Measurements from ENCODE around the gene CYS1. TPM values are rescaled to one million over a fixed set of nuclear protein-coding genes. Genes with fewer than 3 reads are reported as not detected.

Gene CYS1
- polyA plus RNA-seq, 1 donor from 2014 or later, result not detected

DNA sequence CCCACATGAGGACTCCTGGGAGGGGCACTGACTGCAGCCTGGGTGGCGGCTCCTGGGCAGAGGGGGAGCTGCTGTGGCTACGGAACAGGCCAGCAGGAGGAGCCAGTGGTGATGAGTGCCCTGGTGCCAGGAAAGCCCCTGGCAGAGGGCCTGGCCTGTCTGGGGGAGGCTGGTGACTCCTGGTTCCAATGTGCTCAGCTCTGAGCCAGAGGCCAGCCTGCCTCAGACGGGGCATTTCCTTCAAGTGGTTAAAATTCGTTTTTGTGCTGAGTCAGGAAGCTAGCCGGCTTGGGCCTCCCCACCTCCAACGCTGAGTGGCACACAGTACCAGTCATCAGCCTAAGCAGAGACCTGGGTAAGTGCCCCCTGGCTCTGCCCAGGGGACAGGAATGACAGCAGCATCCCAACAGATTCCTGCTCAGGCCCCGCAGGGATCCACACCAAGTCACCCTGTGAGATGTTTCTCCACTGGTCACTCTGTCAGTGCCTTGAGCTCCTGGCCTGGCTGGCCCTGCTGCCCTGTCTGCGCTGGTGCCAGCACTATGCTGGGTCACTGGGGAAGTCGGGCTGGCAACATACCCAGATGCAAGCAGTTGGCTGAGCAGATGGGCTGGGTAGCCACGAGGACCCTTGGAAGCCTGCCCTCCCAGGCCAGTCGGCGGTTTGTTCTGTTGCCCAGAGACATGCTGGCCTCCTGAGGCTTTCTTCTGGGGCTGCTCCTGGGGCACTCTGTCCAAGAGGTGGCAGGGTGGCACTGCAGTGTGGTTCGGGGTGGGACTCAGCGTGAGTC, 43.9 kb downstream of the CYS1 start:
- Histone ChIP-seq H3K9me2 (ENCODE audit: insufficient read depth, low read length) (no peaks in the 10 kb centered on the region), H2AFZ (ENCODE audit: low read depth, low read length) (no peak overlapping the region), H3K27ac (ENCODE audit: low read length) (no peak overlapping the region), H3K27me3 (ENCODE audit: insufficient read depth, low read depth, low read length) (no peaks in the 10 kb centered on the region), H3K4me2 (ENCODE audit: low read length) (no peak overlapping the region), H4K20me1 (ENCODE audit: insufficient read depth) (no peaks in the 10 kb centered on the region), H3F3A (ENCODE audit: insufficient read depth, low read length, poor library complexity, severe bottlenecking) (no peaks in the 10 kb centered on the region), H3K4me3 (ENCODE audit: low read length) (no peak overlapping the region), H3K79me2 (replicated peaks; ENCODE audit: insufficient read depth, low read length) (no peaks in the 10 kb centered on the region), H3K36me3 (ENCODE audit: insufficient read depth, low read length) (no peaks in the 10 kb centered on the region), H3K9ac (ENCODE audit: low read length) (no peak overlapping the region), H3K9me3 (ENCODE audit: low read length) (no peaks in the 10 kb centered on the region)
- no peak for TF ChIP-seq TAF1 (IDR thresholded peaks at IDR 0.05; ENCODE audit: low read depth)
- no peak for TF ChIP-seq POLR2AphosphoS5 (IDR thresholded peaks at IDR 0.05)
- no peak for TF ChIP-seq SMC3 (conservative IDR thresholded peaks at IDR 0.05; ENCODE audit: poor library complexity)

DNA sequence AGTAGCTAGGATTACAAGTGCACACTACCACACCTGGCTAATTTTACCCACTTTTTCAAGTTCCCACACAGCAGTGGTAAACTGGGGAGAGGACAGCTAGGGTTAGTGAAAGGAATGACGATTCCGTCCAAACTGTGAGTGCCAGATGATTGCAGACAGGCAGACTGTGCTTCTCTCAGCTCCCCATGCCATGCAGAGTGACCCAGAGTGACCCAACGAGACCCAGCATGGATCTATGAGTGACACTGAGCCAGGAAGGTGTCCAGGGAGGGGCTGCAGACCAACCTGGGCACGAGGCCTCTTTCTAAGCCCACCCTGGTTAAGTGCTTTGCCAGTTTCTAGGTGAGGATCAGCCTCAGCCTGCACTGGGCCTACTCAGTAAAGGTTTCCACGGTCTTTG, 44.6 kb downstream of the CYS1 start:
- H2AFZ ChIP-seq (ENCODE audit: low read depth, low read length), result no peak overlapping the region
- no peaks in the 10 kb centered on the region for H3K9me3 ChIP-seq (ENCODE audit: low read length)
- no peaks in the 10 kb centered on the region for H3K27me3 ChIP-seq (ENCODE audit: insufficient read depth, low read depth, low read length)
- TF ChIP-seq MXI1 (conservative IDR thresholded peaks at IDR 0.05; ENCODE audit: poor library complexity, severe bottlenecking) (no peak), REST (IDR thresholded peaks at IDR 0.05; ENCODE audit: borderline replicate concordance) (no peak), EP300 (conservative IDR thresholded peaks at IDR 0.05; ENCODE audit: poor library complexity, severe bottlenecking) (no peak), EZH2 (IDR thresholded peaks at IDR 0.05; ENCODE audit: borderline replicate concordance, insufficient read depth, low read length, poor library complexity, severe bottlenecking) (no peak), RAD21 (conservative IDR thresholded peaks at IDR 0.05) (no peak), TAF1 (IDR thresholded peaks at IDR 0.05; ENCODE audit: low read depth) (no peak), POLR2AphosphoS5 (IDR thresholded peaks at IDR 0.05) (no peak), CTCF (IDR thresholded peaks at IDR 0.05; ENCODE audit: poor library complexity, severe bottlenecking) (no peak), SMC3 (conservative IDR thresholded peaks at IDR 0.05; ENCODE audit: poor library complexity) (no peak)
- no peak overlapping the region for H3K27ac ChIP-seq (ENCODE audit: low read length)
- H3K36me3 ChIP-seq (ENCODE audit: insufficient read depth, low read length), result no peaks in the 10 kb centered on the region
- H3F3A ChIP-seq (ENCODE audit: insufficient read depth, low read length, poor library complexity, severe bottlenecking), result no peaks in the 10 kb centered on the region
- H3K4me3 ChIP-seq (ENCODE audit: low read length), result no peak overlapping the region
- no peaks in the 10 kb centered on the region for H3K79me2 ChIP-seq (replicated peaks; ENCODE audit: insufficient read depth, low read length)
- H4K20me1 ChIP-seq (ENCODE audit: insufficient read depth), result no peaks in the 10 kb centered on the region
- H3K9ac ChIP-seq (ENCODE audit: low read length), result no peak overlapping the region
- H3K9me2 ChIP-seq (ENCODE audit: insufficient read depth, low read length), result no peaks in the 10 kb centered on the region
- H3K4me2 ChIP-seq (ENCODE audit: low read length), result no peak overlapping the region

Data from neural cell (in vitro differentiated cells).